HG03095 (cell line): ENCODE measurements around the gene NEUROD4.

ENCODE experiments used
- ATAC-seq: cut with Tn5 transposase; IDR thresholded peaks from one replicate; pipeline ENCODE4 v1.9.1; 2021; ENCODE audit warnings: moderate library complexity; ENCODE audit not compliant: unreplicated experiment

NEUROD4 gene

GRCh38 chr12:55058082-55058481 lies 38.3 kb downstream of the NEUROD4 start:
- no peak for ATAC-seq

GRCh38 chr12:55058776-55059175 lies 39.0 kb downstream of the NEUROD4 start:
- ATAC-seq: no peak

DNA sequence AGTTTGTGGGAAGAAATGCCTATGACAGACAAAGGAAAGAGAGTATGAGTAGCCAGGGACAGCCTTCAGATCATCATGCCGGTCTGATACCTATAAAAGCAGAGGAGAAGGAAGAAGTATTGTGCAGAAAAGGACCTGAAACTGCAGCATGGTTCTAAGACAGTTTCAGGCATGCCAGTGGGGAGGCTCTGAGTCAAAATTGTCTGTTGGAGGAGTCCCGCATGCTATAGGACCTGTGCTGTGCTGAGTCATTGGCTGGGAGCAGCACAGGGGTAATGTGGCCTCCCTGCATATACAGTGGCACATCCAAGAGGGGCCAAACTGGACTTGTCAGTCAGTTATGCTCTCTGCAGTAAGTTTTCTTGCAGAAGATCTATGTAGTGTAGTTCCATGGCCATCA lies 40.7 kb downstream of the NEUROD4 start:
- peak; percentile 99 for ATAC-seq

GRCh38 chr12:55061024-55061423 lies 41.2 kb downstream of the NEUROD4 start:
- no peak for ATAC-seq

DNA sequence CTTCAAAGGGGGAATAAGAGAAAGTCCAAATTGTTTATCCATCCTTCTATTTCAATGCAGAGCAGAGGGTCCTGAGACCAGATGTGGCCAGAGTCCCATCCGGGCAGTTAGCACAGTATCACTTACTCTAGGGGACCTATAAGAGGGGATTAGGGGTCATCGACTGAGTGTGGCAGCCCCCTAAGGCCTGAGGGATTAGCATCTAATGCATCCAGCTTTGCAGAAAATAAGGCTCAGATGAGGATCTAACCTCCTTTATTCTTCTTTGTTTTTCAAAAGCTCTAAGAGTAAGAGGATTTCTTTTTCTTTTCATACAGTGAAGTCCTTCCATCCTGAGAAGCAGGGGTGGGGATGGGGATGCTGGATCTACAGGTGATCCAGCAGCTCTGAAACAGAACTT lies 43.5 kb downstream of the NEUROD4 start:
- ATAC-seq: no peak

DNA sequence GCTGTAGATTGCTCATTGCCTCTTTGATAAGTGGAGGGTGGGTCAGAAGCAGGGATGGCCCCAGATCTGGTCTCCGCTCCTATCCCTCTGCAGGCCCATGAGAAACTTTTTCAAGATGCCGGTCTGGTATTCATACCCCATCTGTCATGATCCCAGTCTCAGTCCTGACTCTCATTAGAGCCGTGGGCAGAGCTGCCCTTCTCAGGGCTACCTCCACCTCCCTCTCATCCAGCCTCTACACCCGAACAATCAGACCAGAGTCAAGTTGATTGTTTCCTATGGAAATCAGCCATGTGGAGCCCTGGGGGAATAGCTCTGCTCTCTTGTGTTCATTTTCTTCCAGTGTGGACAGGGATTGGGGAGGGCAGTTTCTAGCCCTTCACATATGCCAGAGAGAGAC lies 45.8 kb downstream of the NEUROD4 start:
- no peak for ATAC-seq

- no peak for ATAC-seq
Observed at GRCh38 chr12:55067701-55068100, 47.9 kb downstream of the NEUROD4 start.

- no peak for ATAC-seq
Observed at GRCh38 chr12:55068416-55069010, 48.7 kb downstream of the NEUROD4 start.

- ATAC-seq: peak; percentile 58
Observed at GRCh38 chr12:55072083-55072482, 52.3 kb downstream of the NEUROD4 start.

GRCh38 chr12:55073043-55074022 lies 53.6 kb downstream of the NEUROD4 start:
- no peak for ATAC-seq

DNA sequence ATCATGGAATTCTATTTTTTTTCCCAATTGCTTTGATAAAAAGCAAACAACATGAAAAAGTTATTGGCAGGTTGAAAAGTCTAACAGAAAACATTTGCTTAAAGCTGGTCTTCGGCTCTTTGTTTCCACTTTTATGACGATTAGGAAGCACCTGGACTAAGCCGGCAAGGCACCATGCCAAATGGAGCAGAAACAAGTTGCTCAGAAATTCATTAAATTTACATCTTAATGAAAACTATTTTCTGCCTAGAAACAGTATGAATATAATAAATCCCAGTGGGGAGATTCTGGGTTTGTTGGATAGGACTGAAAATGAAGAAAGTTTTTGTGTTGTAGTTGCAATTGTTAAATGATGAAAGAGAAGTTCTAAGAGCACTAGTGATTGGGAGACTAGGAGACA lies 55.0 kb downstream of the NEUROD4 start:
- no peak for ATAC-seq
